Stimulated activated CD8-positive, alpha-beta memory T cell treated with anti-CD3 and anti-CD28 coated beads, Interleukin-7, amount 100 ng/mL, for 1 hour (primary cell): Measurements from ENCODE around the gene CCDC158.
"Not testable (repeated sequence)": the region's sequence is repeated elsewhere in the genome, so short reads cannot be mapped to it uniquely, and the experiment has no call there.

Experiments used
- DNase-seq, 2 donors: peaks; one replicate each; pipeline ENCODE4 v3.0.0-alpha.2; 2020; ENCODE audit warnings: low read depth in 2 of 2

Gene CCDC158

DNA sequence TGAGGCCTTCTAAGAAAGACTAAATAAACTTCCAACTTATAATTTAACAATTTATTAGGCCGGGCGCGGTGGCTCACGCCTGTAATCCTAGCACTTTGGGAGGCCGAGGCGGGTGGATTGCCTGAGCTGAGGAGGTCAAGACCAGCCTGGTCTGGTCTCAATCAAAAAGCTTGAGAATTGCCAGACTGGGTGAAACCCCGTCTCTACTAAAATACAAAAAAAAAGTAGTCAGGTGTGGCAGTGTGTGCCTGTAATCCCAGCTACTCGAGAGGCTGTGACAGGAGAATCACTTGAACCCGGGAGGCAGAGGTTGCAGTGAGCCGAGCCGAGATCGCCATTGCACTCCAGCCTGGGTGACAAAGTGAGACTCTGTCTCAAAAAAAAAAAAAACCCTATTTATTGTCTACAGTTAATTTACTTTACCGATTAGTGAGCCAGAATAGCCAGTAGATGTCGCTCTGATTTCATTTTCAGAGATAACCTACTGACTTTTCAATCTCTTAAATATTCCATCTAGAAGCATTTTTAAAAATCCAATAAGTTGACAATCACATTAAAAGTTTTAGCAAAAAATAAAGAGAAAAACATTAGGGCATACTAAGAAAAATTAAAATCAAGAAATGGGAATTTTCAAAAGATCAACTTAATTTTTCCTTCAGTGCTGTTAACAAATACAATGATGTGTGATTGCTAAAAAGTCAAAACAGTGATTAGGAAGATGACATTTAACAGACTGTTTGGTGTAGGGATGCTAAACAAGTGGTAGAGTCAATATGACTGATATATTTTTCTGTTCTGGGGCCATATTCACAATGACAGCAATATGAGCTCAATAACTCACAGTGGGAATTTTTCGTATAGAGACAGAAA is 9.8 kb upstream of the CCDC158 start:
- DNase-seq = no peak

DNA sequence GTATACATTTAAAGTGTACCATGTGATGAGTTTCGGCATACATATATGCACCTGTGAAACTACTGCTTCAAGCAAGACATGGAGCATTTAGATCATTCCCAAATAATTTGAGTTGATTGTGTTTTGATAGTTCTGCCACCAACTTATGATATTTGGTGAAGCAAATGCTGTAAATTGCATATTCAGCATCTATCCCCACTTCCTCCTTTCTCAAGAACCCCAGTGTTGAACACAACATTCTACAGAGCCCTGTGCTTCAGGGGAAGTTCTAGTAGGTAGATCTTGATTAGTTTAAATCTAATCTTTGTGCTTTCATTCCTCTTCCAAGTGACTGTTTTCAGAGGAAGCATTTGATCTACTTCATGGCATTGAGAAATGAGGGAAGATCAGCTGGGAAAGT is 8.7 kb upstream of the CCDC158 start:
- no peak for DNase-seq

DNA sequence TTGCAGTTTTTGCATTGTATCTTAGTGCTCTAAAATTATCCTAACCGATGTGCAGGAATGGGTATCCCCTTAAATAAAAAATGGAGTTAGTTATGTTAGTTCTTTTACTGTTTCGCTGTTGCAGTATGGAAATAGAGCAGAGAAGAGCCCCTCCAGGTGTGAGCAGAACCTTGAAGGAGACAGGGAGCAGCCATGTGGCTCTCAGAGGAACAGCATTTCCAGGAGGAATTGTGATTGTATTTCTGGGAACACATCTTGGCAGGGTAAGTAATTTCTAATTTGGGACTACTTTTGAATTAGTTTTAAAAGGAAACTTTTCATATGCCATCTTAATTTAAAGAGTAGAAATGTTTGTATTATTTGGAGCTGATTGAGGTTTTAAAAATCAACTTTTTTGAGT is 5.3 kb upstream of the CCDC158 start:
- DNase-seq = no peak

DNA sequence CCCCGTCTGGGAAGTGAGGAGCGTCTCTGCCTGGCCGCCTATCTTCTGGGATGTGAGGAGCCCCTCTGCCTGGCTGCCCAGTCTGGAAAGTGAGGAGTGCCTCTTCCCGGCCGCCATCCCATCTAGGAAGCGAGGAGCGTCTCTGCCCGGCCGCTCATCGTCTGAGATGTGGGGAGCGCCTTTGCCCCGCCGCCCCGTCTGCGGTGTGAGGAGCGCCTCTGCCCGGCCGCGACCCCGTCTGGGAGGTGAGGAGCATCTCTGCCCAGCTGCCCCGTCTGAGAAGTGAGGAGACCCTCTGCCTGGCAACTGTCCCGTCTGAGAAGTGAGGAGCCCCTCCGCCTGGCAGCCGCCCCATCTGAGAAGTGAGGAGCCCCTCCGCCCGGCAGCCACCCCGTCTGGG is 2.2 kb upstream of the CCDC158 start:
- DNase-seq = not testable (repeated sequence)

DNA sequence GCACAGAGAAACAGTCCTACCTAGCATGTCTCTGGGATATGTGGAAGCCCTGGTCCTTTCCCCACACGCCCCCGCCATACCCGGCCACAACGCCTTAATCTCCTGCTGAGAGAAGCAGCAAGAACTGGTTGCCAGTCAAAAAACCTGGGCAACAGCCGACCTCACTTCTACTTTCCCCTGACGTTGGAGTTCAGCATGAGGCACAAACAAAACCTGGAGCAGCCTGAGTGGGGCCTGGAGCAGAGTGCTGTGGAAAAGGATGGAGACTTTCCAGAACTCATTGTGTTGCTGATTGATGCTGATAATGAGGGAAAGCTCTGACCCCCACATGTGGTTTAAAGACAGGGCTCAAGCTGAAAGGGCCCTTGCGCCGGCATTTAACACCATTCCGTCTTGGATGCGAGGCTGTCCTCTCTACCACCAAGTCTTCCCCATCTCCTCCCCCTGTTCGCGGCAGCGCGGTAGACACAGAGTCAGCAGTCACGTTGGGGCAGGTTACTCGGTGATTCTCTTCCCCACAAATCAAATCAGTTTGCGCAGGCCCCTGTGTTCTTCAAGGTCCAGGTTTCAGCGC is 666 bp downstream of the CCDC158 start:
- no peak for DNase-seq

DNA sequence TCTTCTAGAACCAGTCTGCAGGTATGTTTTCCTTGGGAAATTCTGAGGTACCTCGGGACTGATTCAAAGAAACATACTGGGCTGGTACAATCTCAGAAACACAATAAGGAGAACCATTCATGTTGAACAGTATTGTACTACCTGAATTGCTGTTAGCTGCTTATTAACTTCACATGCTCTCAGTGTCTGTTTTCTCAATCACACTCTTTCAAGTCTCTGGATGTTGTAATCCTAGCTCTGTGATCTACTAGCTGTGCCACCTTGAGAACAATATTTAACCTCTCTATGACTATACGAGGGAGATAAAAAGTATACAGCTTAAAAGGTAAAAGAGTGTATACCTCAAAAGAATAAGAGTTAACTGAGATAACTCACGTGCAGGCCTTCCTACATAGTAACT is 10.3 kb downstream of the CCDC158 start:
- no peak for DNase-seq

DNA sequence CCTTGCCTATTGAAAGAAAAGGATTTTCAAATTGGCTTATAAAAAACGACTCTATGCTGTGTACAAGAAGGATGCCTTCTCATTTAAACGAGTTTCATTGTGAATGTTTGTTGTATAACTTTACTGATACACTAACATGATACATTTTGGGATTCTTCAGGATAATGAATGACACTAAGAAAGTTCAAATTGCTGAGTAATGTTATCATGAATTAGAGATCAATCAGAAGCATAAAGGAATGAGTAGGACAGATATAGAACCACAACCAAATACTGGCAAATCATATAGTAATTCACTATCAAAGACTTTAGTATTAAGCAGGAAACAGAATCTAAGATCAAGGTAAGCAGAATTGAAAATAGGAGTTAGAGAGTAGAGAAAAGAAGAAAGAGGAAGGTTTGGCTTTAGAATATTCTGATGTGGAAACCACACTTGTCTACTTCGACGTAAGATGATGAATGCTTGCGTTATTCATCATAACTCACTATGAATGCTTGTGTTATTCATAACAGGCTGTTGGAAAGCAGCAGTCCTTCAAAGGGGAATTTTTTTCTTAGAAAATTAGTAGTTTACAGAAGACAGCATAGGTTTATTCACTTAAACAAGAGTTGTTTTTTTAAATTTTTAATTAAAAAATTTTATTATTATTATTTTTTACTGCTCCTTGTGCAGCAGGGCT is 13.4 kb downstream of the CCDC158 start:
- no peak for DNase-seq

DNA sequence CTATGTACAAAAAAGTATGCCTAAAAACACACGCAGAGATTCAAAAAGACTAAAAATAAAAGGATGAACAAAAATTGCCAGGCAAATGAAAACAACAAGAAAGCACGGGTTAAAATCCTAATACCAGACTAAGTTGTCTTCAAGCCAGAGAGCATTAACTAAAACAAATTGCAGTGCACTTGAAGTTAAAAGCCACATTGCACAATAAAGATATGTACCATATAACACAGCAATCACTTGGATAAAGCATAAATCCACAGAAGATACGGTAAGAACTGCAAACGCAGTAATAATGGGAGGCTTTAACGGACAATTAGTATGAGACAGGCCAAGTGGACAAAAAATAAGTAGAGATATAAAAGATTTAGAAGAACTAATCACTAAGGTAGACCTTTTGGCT is 14.9 kb downstream of the CCDC158 start:
- no peak for DNase-seq

DNA sequence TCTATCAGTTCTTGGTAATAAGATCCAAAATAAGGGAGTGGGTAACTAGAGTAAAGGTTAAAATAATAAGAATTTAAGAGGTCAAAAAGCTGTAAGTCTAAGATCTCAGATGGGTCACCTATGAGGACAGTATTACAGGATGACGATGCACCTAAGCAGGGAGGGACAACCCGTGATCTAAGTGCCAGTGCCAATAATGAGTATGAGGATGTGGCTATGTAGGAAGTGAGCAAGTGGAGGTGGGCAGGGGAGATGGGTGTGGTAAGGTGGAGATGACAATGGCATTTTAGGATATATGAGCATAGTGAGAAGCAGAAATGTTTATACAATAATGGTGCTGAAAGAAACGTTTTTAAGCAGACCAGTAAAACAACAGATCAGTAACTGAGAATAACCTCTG is 19.3 kb downstream of the CCDC158 start:
- DNase-seq = no peak

DNA sequence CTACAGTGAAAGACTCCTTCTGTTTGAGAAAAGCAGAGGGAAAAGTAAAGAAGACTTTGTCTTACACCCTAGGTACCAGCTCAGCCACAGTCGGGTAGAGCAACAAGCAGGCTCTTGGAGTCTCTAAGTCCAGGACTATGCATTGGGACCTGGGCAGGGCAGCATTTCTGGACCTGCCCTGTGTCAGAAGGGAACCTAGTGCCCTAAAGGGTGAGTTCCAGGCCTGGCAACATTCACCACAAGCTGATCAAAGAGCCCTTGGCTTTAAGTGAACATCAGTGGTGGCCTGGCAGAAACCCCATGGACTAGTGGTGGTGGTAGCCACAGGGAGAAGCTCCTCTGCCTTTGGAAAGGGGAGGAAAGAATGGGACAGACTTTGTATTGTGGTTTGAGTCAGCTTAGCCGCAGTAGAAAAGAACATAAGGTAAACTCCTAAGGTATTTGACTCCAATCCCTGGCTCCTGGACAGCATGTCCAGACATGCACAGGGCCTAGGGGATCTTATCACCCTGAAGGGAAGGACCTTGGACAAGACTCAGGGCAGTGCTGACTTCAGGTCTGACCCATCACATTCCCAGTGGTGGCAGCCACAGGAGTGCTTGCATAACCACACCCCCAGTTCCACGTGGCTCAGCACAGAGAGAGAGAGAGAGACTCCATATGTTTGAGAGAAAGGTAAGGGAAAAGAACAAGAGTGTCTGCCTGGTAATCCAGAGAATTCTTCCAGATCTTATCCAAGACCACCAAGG is 32.6 kb downstream of the CCDC158 start:
- no peak for DNase-seq

DNA sequence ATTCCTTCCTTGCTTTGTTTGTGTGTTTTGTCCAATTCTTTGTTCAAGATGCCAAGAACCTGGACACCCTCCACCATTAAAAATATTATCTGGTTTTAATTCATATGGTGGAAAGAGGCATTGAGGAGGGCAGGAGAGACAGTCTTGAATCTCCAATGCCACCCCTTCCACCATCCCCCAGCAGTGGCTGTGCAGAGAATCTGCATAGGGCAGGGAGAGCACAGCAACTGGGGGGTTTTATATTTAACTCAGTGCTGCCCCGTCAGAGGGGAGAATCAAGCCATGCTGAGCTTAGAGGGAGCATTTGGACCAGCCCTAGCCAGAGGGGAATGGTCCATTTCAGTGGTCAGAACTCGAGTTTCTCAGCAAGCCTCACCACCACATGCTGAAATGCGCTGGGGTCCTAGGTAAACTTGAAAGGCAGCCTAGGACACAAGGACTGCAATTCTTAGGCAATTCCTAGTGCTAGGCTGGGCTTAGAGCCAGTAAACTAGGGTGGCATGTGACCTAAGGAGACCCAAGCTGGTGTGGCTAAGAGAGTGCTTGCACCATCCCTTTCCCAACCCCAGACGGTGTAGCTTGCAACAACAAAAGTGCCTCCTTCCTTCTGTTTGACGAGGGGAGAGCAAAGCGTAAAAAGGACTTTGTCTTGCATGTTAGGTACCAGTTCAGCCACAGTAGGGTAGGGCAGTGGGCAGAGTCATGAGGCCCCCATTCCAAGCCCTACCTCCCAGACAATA is 34.2 kb downstream of the CCDC158 start:
- DNase-seq = no peak

DNA sequence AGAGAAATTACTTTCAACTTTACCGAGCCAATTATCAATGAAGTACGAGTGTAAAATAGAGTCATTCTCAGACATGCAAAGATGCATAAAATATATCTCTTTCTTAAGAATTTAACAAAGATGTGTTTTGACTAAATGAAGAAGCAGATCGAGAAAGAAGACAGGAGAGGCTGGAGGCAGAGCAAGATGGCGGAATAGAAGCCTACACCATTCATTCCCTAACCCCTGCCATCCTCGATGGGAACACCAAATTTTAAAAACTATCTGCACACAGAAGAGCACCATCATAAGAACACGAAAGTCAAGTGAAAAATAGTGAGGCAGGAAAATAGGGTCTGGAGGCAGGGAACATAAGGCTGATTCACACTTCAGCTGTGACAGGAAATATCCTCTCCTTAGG is 35.0 kb downstream of the CCDC158 start:
- DNase-seq = no peak

DNA sequence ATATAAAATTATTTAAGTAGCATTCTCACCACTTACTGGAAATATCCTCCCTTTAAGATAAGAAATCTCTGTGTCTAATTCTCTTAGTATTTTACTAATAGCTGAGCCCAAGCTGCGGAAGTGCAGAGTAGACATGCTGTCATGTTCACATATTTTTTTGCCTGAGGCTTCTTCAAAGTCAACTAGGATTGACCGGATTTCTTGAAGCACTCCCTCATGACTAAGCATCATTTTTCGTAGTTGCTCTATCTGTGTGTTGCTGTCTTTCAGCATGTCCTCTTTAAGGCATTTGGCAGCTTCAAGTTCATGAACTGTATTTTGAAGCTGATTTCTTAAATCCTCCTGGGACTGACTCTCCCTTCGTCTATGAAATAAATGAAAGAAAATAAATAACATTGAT is 36.9 kb downstream of the CCDC158 start:
- DNase-seq = no peak

DNA sequence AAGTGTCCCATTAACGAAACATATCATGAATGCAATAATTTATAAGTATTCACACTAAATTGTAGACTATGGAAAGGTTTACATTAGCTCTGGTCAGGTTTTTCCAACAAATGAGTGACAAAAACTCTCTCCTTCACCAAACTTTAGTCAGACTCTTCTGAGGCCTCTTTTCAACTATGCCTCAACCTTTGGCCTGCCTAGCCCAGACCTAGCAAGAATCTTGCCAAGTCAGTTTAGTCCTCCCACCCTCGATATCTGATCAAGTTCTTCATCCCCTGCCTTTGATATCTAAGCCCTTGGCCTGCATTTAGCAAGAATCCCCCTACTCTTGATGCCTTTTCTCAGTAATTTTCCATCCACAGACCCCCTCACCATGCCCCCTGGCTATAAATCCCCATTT is 37.9 kb downstream of the CCDC158 start:
- no peak for DNase-seq

DNA sequence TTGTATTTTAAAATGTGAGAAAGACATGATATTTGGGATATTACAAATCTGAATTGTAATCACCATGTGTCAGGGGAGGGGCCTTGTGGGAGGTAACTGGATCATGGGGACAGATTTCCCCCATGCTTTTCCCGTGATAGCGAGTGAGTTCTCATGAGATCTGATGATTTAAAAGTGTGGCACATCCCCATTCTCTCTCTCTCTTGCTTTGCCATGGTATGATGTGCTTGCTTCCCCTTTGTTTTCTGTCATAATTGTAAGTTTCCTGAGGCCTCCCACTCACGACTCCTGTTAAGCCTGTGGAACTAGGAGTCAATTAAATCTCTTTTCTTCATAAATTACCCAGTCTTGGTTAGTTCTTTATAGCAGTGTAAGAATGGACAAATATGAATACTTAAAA is 39.0 kb downstream of the CCDC158 start:
- no peak for DNase-seq

DNA sequence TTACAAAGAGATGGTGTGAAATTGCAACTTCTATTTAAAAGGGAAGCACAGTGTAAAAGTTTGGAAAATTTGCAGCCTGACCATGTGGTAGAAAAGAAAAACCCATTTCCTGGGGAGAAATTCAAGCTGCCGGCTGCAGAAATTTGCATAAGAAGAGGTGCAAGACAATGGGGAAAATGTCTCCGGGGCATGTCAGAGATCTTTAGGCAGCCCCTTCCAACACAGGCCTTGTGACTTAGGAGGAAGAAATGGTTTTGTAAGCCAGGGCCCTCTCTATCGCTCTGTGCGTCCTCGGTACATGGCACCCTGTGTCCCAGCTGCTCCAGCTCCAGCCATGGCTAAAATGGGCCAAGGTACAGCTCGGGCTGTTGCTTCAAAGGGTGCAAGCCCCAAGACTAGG is 40.4 kb downstream of the CCDC158 start:
- no peak for DNase-seq

DNA sequence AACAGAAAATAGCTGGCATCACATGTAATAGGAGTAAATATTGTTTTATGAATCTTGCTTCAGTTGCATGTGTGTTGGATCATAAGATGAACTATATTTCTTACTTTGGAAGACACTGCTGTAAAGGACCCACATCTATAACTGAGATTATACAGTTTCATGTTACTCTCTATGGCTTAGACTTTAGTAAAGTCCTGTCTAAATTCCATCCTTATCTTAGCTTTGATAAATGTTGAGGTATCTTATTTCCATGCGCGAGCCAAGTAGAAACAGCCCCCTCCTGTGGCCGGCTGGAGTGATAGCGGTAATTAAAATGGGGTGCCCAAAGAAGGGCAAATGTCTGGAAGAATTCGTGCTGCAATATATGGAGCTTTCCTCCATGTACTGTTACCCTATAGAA is 43.0 kb downstream of the CCDC158 start:
- peak; percentile 8 to 9 for DNase-seq

DNA sequence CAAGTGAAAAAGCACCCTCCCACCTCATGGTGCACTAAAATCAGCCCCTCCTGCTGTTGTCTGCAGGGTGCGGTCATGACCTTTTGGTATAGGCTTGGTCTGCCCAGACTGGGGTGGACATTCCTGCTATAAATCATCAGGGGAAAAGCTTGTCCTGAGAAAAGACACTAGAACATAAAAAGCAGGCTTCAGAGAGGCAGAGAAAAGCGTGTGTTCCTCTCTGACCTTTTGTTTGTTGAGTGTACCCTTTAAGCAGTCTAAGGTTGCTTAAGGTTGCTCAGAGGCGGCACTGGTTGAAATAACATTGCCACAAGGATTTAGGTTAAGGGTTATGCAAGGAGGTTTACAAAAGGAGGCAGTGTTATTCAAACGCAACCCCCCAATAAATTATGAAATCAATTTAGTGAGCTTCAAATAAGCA is 43.5 kb downstream of the CCDC158 start:
- DNase-seq = no peak

DNA sequence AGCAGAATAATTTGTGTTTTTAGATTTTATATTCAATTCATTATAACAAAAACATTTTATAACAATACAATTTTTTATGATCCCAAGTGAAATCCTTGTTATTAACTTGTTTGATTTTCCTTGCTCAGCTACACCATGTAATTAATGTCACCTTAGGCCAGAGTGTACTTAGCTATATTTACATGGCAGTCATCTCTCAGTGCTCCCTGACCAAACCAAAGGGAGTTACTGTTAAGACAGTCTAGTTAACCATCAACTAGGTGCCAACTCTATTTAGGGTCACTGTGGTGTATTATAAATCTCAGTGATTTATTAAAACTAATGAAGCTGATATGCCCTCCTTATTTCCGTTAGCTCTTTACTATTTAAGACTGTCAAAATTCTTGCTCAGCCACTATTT is 44.4 kb downstream of the CCDC158 start:
- no peak for DNase-seq

DNA sequence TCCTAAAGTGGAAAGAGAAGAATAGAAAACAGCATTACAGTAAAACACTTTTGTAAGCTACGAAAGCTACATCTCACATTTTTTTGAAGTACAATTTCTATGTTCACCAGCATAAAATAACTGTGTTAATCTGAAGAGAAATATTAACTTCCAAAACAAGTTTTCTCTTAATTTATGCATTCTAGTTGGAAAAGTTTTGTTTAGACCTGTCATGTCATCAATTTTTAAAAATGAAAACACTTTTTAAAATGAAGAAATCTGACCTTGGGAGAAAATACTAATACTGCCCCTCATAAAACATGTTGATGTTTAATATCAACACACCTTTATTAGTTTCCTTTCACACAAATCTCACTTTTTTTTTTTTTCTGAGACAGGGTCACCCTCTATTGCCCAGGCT is 45.2 kb downstream of the CCDC158 start:
- DNase-seq = no peak

DNA sequence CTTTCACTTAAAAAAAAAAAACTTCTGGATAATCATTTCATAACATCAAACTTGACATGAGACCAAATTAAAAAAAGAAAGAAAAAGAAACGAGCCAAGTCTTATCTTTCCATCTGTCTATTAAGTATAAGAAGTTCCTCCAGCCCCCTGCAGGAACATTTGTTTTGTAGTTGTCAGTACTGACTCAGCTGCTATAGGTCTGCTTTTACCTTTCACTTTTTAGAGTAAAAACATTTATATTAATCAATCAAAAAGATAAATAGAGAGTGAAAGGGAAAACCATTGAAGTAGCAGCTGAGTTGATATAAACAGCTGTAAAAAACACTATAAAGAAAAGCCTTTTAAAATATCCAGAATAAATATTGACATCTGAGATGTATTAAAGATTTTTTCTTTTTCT is 46.1 kb downstream of the CCDC158 start:
- DNase-seq = no peak
